ENCODE measurements around the gene FYN. TPM values are rescaled to one million over a fixed set of nuclear protein-coding genes. Genes with fewer than 3 reads are reported as not detected.

FYN gene
- polyA plus RNA-seq, 2 of the 4 experiments (the other 2 are of a cell fraction) = 3.5 to 3.7 TPM

DNA sequence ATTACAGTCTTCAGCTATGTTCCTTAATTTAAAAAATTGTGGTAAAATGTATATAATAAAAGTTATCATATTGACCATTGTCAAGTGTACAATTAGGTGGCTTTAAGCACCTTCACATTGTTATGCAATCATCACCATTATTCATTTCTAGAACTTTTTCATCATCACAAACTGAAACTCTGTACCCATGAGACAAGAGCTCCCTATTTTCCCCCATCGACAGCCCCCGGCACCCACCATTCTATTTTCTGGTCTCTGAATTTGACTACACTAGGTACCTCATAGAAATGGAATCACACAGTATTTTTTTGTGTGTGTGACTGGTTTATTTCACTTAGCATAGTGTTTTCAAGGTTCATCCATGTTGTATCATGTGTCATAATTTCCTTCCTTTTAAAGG lies 39.7 kb upstream of the FYN start:
- CTCF ChIA-PET = no interaction called here

DNA sequence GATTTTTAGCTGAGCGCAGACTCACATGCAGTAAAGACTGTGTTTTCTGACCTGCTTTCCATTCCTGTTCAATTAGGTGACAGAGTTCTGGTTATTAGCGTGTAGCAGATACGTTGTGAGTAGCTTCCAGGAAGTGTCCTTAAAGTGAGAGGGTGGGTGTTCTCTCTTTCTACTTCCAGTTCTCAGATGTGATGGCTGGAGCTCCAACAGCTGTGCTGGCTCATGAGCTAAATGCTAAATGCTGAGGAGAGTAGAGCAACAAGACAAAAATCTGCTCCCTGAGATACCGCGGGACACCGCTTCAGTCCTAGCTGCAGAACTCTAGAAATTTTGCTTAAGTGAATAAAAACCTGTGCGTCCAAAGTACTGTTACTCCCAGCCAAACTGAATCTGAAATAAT lies 38.2 kb upstream of the FYN start:
- no peak for DNase-seq (ENCODE audit: low read depth in 1 of 2, low spot score in 1 of 2)
- FAIRE-seq = no peak
- Histone ChIP-seq H3K4me3 (no peak overlapping the region), H3K27ac (no peak overlapping the region), H3K9me3 (no peaks in the 10 kb centered on the region), H3K4me2 (no peak overlapping the region), H3K4me1 (no peaks in the 10 kb centered on the region)
- CTCF ChIA-PET = no interaction called here
- ATAC-seq = no peak
- POLR2A ChIA-PET = no interaction called here
- 84% methylated on average over 7 of the region's 7 CpGs for WGBS (ENCODE audit: missing lambda C conversion rate)
- no peak for TF ChIP-seq MAFK (IDR thresholded peaks at IDR 0.05; ENCODE audit: partially characterized antibody)
- no peak for TF ChIP-seq ZFP36 (IDR thresholded peaks at IDR 0.05; ENCODE audit: borderline replicate concordance, partially characterized antibody)
- TF ChIP-seq RFX5 (IDR thresholded peaks at IDR 0.05) = no peak
- no peak for TF ChIP-seq HOXB5 (CRISPR knock-in tag; IDR thresholded peaks at IDR 0.05)
- TF ChIP-seq ZSCAN20 (CRISPR knock-in tag; IDR thresholded peaks at IDR 0.05) = no peak
- TF ChIP-seq MYC (IDR thresholded peaks at IDR 0.05; ENCODE audit: borderline replicate concordance, low read length) = no peak
- TF ChIP-seq CBX8 (IDR thresholded peaks at IDR 0.05) = no peak
- TF ChIP-seq RCOR1 (IDR thresholded peaks at IDR 0.05; ENCODE audit: low read depth, low read length) = no peak
- TF ChIP-seq, protein P1, sequence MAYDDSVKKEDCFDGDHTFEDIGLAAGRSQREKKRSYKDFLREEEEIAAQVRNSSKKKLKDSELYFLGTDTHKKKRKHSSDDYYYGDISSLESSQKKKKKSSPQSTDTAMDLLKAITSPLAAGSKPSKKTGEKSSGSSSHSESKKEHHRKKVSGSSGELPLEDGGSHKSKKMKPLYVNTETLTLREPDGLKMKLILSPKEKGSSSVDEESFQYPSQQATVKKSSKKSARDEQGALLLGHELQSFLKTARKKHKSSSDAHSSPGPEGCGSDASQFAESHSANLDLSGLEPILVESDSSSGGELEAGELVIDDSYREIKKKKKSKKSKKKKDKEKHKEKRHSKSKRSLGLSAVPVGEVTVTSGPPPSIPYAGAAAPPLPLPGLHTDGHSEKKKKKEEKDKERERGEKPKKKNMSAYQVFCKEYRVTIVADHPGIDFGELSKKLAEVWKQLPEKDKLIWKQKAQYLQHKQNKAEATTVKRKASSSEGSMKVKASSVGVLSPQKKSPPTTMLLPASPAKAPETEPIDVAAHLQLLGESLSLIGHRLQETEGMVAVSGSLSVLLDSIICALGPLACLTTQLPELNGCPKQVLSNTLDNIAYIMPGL (CRISPR knock-in tag; IDR thresholded peaks at IDR 0.05; ENCODE audit: borderline replicate concordance) = no peak

More for the DNA sequence above, 39.7 kb upstream of the FYN start:
- DNase-seq (ENCODE audit: low read depth in 1 of 2, low spot score in 1 of 2) (no peak), FAIRE-seq (no peak), ATAC-seq (no peak)
- POLR2A ChIA-PET = no interaction called here
- no peak overlapping the region for H3K4me3 ChIP-seq
- H3K9me3 ChIP-seq = no peaks in the 10 kb centered on the region
- H3K4me2 ChIP-seq = no peak overlapping the region
- TF ChIP-seq GATA3 (IDR thresholded peaks at IDR 0.05; ENCODE audit: borderline replicate concordance) (no peak), ZC3H11A (IDR thresholded peaks at IDR 0.05) (no peak), JUNB (IDR thresholded peaks at IDR 0.05) (no peak), FOSL2 (IDR thresholded peaks at IDR 0.05) (no peak), FOSL2 (CRISPR knock-in tag; IDR thresholded peaks at IDR 0.05) (no peak), POLR2AphosphoS2 (conservative IDR thresholded peaks at IDR 0.05; ENCODE audit: low read length) (no peak), EP300 (IDR thresholded peaks at IDR 0.05) (no peak), PHF8 (IDR thresholded peaks at IDR 0.05; ENCODE audit: borderline replicate concordance, low read depth) (no peak), EHF (CRISPR knock-in tag; IDR thresholded peaks at IDR 0.05) (no peak), RAD21 (conservative IDR thresholded peaks at IDR 0.05 in 1 of 2, IDR thresholded peaks at IDR 0.05 in 1 of 2) (no peak), SMC3 (IDR thresholded peaks at IDR 0.05) (no peak), JUN (IDR thresholded peaks at IDR 0.05) (no peak), MAZ (IDR thresholded peaks at IDR 0.05; ENCODE audit: borderline replicate concordance, low read depth, low read length) (no peak), NPAS2 (CRISPR knock-in tag; IDR thresholded peaks at IDR 0.05; ENCODE audit: borderline replicate concordance) (no peak), POLR2A (IDR thresholded peaks at IDR 0.05; ENCODE audit: low read length) (no peak), KDM1A (IDR thresholded peaks at IDR 0.05; ENCODE audit: low read depth) (no peak)
- TF ChIP-seq, protein P2, sequence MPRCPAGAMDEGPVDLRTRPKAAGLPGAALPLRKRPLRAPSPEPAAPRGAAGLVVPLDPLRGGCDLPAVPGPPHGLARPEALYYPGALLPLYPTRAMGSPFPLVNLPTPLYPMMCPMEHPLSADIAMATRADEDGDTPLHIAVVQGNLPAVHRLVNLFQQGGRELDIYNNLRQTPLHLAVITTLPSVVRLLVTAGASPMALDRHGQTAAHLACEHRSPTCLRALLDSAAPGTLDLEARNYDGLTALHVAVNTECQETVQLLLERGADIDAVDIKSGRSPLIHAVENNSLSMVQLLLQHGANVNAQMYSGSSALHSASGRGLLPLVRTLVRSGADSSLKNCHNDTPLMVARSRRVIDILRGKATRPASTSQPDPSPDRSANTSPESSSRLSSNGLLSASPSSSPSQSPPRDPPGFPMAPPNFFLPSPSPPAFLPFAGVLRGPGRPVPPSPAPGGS (IDR thresholded peaks at IDR 0.05) = no peak
- TF ChIP-seq, protein P3, sequence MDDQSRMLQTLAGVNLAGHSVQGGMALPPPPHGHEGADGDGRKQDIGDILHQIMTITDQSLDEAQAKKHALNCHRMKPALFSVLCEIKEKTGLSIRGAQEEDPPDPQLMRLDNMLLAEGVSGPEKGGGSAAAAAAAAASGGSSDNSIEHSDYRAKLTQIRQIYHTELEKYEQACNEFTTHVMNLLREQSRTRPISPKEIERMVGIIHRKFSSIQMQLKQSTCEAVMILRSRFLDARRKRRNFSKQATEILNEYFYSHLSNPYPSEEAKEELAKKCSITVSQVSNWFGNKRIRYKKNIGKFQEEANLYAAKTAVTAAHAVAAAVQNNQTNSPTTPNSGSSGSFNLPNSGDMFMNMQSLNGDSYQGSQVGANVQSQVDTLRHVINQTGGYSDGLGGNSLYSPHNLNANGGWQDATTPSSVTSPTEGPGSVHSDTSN (IDR thresholded peaks at IDR 0.05) = no peak
- TF ChIP-seq, protein P4, sequence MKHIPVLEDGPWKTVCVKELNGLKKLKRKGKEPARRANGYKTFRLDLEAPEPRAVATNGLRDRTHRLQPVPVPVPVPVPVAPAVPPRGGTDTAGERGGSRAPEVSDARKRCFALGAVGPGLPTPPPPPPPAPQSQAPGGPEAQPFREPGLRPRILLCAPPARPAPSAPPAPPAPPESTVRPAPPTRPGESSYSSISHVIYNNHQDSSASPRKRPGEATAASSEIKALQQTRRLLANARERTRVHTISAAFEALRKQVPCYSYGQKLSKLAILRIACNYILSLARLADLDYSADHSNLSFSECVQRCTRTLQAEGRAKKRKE (CRISPR knock-in tag; IDR thresholded peaks at IDR 0.05; ENCODE audit: low read depth) = no peak
- TF ChIP-seq, protein P5, sequence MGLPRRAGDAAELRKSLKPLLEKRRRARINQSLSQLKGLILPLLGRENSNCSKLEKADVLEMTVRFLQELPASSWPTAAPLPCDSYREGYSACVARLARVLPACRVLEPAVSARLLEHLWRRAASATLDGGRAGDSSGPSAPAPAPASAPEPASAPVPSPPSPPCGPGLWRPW (IDR thresholded peaks at IDR 0.05) = no peak
- H3K4me1 ChIP-seq = no peaks in the 10 kb centered on the region
- H3K27ac ChIP-seq = no peak overlapping the region
- 79% methylated on average over 2 of the region's 2 CpGs for WGBS (ENCODE audit: missing lambda C conversion rate)
